Measurements from ENCODE around the gene PYGM.

PYGM gene

GRCh38 chr11:64758330-64759079 is 1.3 kb downstream of the PYGM start:
- DNase-seq (ENCODE audit: insufficient read length, low spot score) (no peak), FAIRE-seq (no peak)
- no peak for TF ChIP-seq POLR2A (IDR thresholded peaks at IDR 0.05; ENCODE audit: low read depth, low read length)

- DNase-seq (ENCODE audit: insufficient read length, low spot score) (no peak), FAIRE-seq (no peak)
- no peak for TF ChIP-seq POLR2A (IDR thresholded peaks at IDR 0.05; ENCODE audit: low read depth, low read length)
Measured at GRCh38 chr11:64757549-64758329, 2.0 kb downstream of the PYGM start.

- no peak for TF ChIP-seq POLR2A (IDR thresholded peaks at IDR 0.05; ENCODE audit: low read depth, low read length)
- FAIRE-seq (no peak), DNase-seq (ENCODE audit: insufficient read length, low spot score) (no peak)
Measured at GRCh38 chr11:64755681-64756361, 4.0 kb downstream of the PYGM start.

GRCh38 chr11:64754919-64755662 is 4.7 kb downstream of the PYGM start:
- DNase-seq (ENCODE audit: insufficient read length, low spot score) (no peak), FAIRE-seq (no peak)

GRCh38 chr11:64754124-64754918 is 5.5 kb downstream of the PYGM start:
- no peak for TF ChIP-seq POLR2A (IDR thresholded peaks at IDR 0.05; ENCODE audit: low read depth, low read length)
- DNase-seq (ENCODE audit: insufficient read length, low spot score) (no peak), FAIRE-seq (no peak)

More at GRCh38 chr11:64754919-64755662, 4.7 kb downstream of the PYGM start:
- TF ChIP-seq POLR2A (IDR thresholded peaks at IDR 0.05; ENCODE audit: low read depth, low read length): no peak

GRCh38 chr11:64753380-64754123 is 6.2 kb downstream of the PYGM start:
- TF ChIP-seq POLR2A (IDR thresholded peaks at IDR 0.05; ENCODE audit: low read depth, low read length): no peak
- FAIRE-seq (no peak), DNase-seq (ENCODE audit: insufficient read length, low spot score) (no peak)

GRCh38 chr11:64753019-64753379 is 6.8 kb downstream of the PYGM start:
- DNase-seq (ENCODE audit: insufficient read length, low spot score) (no peak), FAIRE-seq (no peak)
- no peak for TF ChIP-seq POLR2A (IDR thresholded peaks at IDR 0.05; ENCODE audit: low read depth, low read length)

- TF ChIP-seq POLR2A (IDR thresholded peaks at IDR 0.05; ENCODE audit: low read depth, low read length): no peak
- DNase-seq (ENCODE audit: insufficient read length, low spot score): no peak
- no peak for FAIRE-seq
Measured at GRCh38 chr11:64752175-64752970, 7.4 kb downstream of the PYGM start.

- no peak for FAIRE-seq
- TF ChIP-seq POLR2A (IDR thresholded peaks at IDR 0.05; ENCODE audit: low read depth, low read length): no peak
- no peak for DNase-seq (ENCODE audit: insufficient read length, low spot score)
Measured at GRCh38 chr11:64751580-64751979, 8.2 kb downstream of the PYGM start.

GRCh38 chr11:64751136-64751535 is 8.6 kb downstream of the PYGM start:
- DNase-seq (ENCODE audit: insufficient read length, low spot score): no peak
- FAIRE-seq: no peak
- no peak for TF ChIP-seq POLR2A (IDR thresholded peaks at IDR 0.05; ENCODE audit: low read depth, low read length)

GRCh38 chr11:64750361-64751054 is 9.3 kb downstream of the PYGM start:
- TF ChIP-seq POLR2A (IDR thresholded peaks at IDR 0.05; ENCODE audit: low read depth, low read length): no peak
- FAIRE-seq: no peak
- DNase-seq (ENCODE audit: insufficient read length, low spot score): no peak
